Measurements from ENCODE around the gene LENG9. TPM values are rescaled to one million over a fixed set of nuclear protein-coding genes. Genes with fewer than 3 reads are reported as not detected.
A peak's percentile ranks its signal among the peaks of the same experiment; 100 is the strongest.

The LENG9 gene
- total and polyA plus RNA-seq, 3 donors from 2014 or later, result 1.9 to 5.8 (median 5.6) TPM

DNA sequence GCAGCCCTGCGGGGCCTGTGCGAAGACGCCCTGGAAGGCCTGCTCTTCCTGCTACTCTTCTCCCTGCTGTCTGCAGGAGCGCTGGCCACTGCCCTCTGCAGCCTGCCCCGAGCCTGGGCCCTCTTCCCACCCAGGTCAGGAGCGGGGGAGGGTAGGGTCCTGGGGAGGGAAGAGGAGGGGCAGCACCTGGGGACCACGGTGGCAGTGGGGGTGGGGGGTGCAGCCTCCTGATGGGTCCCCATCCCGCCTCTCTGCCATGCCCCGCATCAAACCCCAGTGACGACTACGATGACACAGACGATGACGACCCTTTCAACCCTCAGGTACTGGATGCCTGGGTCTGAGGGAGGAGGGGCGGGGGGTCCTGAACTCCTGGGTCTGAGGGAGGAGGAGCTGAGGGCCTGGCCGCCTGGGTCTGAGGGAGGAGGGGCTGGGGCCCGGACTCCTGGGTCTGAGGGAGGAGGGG is 28.0 kb downstream of the LENG9 start:
- Histone ChIP-seq H3K36me3 (ENCODE audit: low read depth, missing control alignments) (no peaks in the 10 kb centered on the region), H3K4me3 (no peak overlapping the region), H3K4me1 (peaks cover 36% of the 10 kb centered on the region), H3K27ac (peak overlapping the region; percentile 39 to 61), H3K9me3 (no peaks in the 10 kb centered on the region), H3K27me3 (no peaks in the 10 kb centered on the region)
- no peak for TF ChIP-seq POLR2A (IDR thresholded peaks at IDR 0.05)
- TF ChIP-seq, protein P1, sequence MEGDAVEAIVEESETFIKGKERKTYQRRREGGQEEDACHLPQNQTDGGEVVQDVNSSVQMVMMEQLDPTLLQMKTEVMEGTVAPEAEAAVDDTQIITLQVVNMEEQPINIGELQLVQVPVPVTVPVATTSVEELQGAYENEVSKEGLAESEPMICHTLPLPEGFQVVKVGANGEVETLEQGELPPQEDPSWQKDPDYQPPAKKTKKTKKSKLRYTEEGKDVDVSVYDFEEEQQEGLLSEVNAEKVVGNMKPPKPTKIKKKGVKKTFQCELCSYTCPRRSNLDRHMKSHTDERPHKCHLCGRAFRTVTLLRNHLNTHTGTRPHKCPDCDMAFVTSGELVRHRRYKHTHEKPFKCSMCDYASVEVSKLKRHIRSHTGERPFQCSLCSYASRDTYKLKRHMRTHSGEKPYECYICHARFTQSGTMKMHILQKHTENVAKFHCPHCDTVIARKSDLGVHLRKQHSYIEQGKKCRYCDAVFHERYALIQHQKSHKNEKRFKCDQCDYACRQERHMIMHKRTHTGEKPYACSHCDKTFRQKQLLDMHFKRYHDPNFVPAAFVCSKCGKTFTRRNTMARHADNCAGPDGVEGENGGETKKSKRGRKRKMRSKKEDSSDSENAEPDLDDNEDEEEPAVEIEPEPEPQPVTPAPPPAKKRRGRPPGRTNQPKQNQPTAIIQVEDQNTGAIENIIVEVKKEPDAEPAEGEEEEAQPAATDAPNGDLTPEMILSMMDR (IDR thresholded peaks at IDR 0.05), result no peak
- intact Hi-C loops (cut with DNase I; ENCODE audit: low total_unique reads), result no loop called here
- DNase-seq, result no peak
- WGBS, 2 donors, result 39 to 53% methylated on average over 3 to 16 of the region's 16 CpGs

DNA sequence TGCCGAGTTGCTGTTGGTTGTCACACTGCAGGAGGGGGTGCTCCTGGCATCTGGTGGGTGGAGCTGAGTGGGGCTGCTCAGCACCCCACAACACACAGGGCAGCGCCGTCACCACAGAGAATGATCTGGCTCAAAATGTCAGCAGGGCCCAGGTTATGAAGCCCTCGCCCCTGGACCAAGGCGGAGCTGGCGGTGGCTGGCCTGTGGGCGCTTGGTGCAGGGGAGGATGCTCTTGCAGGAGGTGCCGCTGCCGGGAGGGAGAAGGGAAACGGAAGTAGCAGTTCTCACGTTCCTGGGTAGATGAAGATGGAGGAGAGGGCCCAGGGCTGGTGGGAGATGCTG is 28.7 kb downstream of the LENG9 start:
- Histone ChIP-seq H3K27ac (no peak overlapping the region), H3K4me3 (no peak overlapping the region), H3K9me3 (no peaks in the 10 kb centered on the region), H3K27me3 (no peaks in the 10 kb centered on the region), H3K4me1 (peaks cover 42% of the 10 kb centered on the region), H3K36me3 (ENCODE audit: low read depth, missing control alignments) (no peaks in the 10 kb centered on the region)
- WGBS, 2 donors, result 52 to 58% methylated on average over 9 to 11 of the region's 11 CpGs
- DNase-seq, result no peak
- intact Hi-C loops (cut with DNase I; ENCODE audit: low total_unique reads), result no loop called here
- TF ChIP-seq, protein P1 (IDR thresholded peaks at IDR 0.05), result no peak
- TF ChIP-seq POLR2A (IDR thresholded peaks at IDR 0.05), result no peak

DNA sequence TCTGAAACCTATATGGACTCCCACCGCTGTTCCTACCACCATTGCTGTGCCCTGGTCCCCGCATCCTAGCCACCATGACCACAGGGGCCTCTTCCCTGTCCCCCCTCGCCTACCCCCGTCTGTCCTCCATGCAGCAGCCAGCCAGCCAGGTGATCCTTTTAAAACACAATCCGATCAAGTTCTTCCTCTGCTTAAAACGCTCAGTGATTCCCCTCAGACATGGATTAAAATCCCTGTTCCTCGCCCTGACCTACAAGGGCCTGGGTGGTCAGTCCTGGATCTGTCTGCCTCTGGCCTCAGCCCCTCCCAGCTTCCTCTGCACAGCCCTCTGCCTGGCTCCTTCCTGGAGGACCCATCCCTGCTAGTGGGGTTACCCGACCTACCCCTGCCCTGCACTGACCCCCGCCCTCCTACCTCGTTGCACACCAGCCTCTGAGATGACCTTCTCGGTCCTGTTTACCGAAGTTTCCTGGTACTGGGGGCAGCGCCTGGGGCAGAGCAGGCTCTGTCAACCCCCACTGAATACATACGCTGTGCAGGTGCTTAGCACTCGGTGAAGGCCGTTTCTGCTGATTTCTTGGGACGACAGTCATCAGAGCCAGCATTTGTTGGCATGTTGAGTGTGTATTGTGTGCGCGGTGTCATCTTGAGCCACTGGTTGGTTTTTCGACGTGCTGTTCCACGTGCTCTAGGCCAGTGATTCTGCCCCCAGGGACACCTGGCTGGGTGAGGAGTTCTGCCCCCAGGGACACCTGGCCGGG is 29.3 kb downstream of the LENG9 start:
- no peak overlapping the region for H3K4me3 ChIP-seq
- WGBS, 2 donors, result 62 to 75% methylated on average over 23 of the region's 23 CpGs
- no peak for TF ChIP-seq POLR2A (IDR thresholded peaks at IDR 0.05)
- TF ChIP-seq, protein P1 (IDR thresholded peaks at IDR 0.05), result no peak
- no peak for DNase-seq
- no peaks in the 10 kb centered on the region for H3K9me3 ChIP-seq
- intact Hi-C loops (cut with DNase I; ENCODE audit: low total_unique reads), result no loop called here
- H3K36me3 ChIP-seq (ENCODE audit: low read depth, missing control alignments), result no peaks in the 10 kb centered on the region
- no peaks in the 10 kb centered on the region for H3K27me3 ChIP-seq
- no peak overlapping the region for H3K27ac ChIP-seq
- peaks cover 42% of the 10 kb centered on the region for H3K4me1 ChIP-seq

DNA sequence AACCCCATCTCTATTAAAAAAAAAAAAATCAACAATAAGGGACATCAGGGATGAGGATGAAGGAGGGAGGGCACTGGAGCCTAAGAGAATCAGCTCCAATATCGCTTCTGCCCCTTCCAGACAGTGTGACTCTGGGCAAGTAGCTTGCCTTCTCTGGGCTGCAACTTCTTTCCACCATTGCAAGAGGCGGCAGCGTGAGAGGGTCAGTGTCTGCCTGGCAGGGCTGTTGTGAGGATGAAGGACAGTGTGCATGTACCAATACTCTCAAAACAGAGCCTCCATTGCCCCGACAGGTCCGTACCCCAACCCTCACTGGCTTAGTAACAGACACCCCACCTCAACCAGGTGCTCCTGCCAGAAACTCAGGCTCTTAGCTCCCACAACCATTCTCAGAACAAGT is 29.9 kb downstream of the LENG9 start:
- intact Hi-C loops (cut with DNase I; ENCODE audit: low total_unique reads), result no loop called here
- DNase-seq, result no peak
- no peaks in the 10 kb centered on the region for H3K27me3 ChIP-seq
- no peak overlapping the region for H3K27ac ChIP-seq
- H3K4me3 ChIP-seq, result no peak overlapping the region
- TF ChIP-seq POLR2A (IDR thresholded peaks at IDR 0.05), result no peak
- TF ChIP-seq, protein P1 (IDR thresholded peaks at IDR 0.05), result no peak
- no peaks in the 10 kb centered on the region for H3K36me3 ChIP-seq (ENCODE audit: low read depth, missing control alignments)
- peaks cover 42% of the 10 kb centered on the region for H3K4me1 ChIP-seq
- 92 to 97% methylated on average over 3 to 5 of the region's 5 CpGs for WGBS, 2 donors
- no peaks in the 10 kb centered on the region for H3K9me3 ChIP-seq

Data from testis (tissue), 3 donors.